Hepatocyte (in vitro differentiated cells): ENCODE measurements around the gene HPCAL1. TPM values are rescaled to one million over a fixed set of nuclear protein-coding genes. Genes with fewer than 3 reads are reported as not detected.

Source experiments
- DNase-seq: peaks from one replicate; pipeline ENCODE4 v3.0.0-alpha.2; 2016; ENCODE audit warnings: low spot score
- H2AFZ ChIP-seq: fragments of 200-600 bp; sonication (generic); 2 replicates; pipeline ENCODE4 v1.6.0; 2016; ENCODE audit warnings: antibody characterized with exemption, mild to moderate bottlenecking
- H3K27ac ChIP-seq: fragments of 200-600 bp; sonication (generic); 2 replicates; pipeline ENCODE4 v1.5.1; 2016; ENCODE audit warnings: mild to moderate bottlenecking
- H3K27me3 ChIP-seq: fragments of 200-600 bp; sonication (generic); 2 replicates; pipeline ENCODE4 v1.6.1; 2016
- H3K36me3 ChIP-seq: fragments of 200-600 bp; sonication (generic); replicated peaks from 2 replicates; pipeline ENCODE4 v1.5.1; 2016; ENCODE audit warnings: low read depth; ENCODE audit not compliant: insufficient read depth
- H3K4me1 ChIP-seq: fragments of 200-600 bp; sonication (generic); 2 replicates; pipeline ENCODE4 v1.5.1; 2016; ENCODE audit warnings: mild to moderate bottlenecking, moderate library complexity; ENCODE audit not compliant: insufficient read depth
- H3K4me2 ChIP-seq: fragments of 200-600 bp; sonication (generic); 2 replicates; pipeline ENCODE4 v1.6.0; 2016
- H3K4me3 ChIP-seq: fragments of 200-600 bp; sonication (generic); 2 replicates; pipeline ENCODE4 v1.5.1; 2016; ENCODE audit warnings: mild to moderate bottlenecking
- H3K79me2 ChIP-seq: fragments of 200-600 bp; sonication (generic); 2 replicates; pipeline ENCODE4 v1.6.0; 2017; ENCODE audit warnings: mild to moderate bottlenecking
- H3K9me2 ChIP-seq: fragments of 200-600 bp; sonication (generic); replicated peaks from 2 replicates; pipeline ENCODE4 v1.6.0; 2017; ENCODE audit warnings: mild to moderate bottlenecking; ENCODE audit not compliant: insufficient read depth
- H3K9me3 ChIP-seq: fragments of 200-600 bp; sonication (generic); 2 replicates; pipeline ENCODE4 v1.5.1; 2016; ENCODE audit warnings: low read depth, mild to moderate bottlenecking
- H4K20me1 ChIP-seq: fragments of 200-600 bp; sonication (generic); 2 replicates; pipeline ENCODE4 v1.6.0; 2016; ENCODE audit warnings: mild to moderate bottlenecking; ENCODE audit not compliant: insufficient read depth, poor library complexity, severe bottlenecking
- EZH2 ChIP-seq: fragments of 200-600 bp; sonication (generic); IDR thresholded peaks from 2 replicates; pipeline ENCODE4 v1.6.1; 2016; ENCODE audit warnings: antibody characterized with exemption, mild to moderate bottlenecking, borderline replicate concordance
- EZH2phosphoT487 ChIP-seq: fragments of 200-600 bp; sonication (generic); IDR thresholded peaks from one replicate; pipeline ENCODE4 v1.6.1; 2018; ENCODE audit warnings: antibody characterized with exemption, mild to moderate bottlenecking, low read depth, moderate library complexity; ENCODE audit not compliant: unreplicated experiment, severe bottlenecking
- WGBS: methylation state at CpG from one replicate; pipeline ENCODE4 v1.1.6; 2016; ENCODE audit warnings: low lambda C conversion rate; ENCODE audit errors: missing lambda C conversion rate; 5-methylcytosine and 5-hydroxymethylcytosine counted together
- polyA plus RNA-seq: library from polyadenylated mRNA; unstranded; fragments of >200 nt; fragmentation: Nextera tagmentation; extraction: Ambion mirVana; gene quantifications from 2 replicates; pipeline ENCODE4 v1.2.1, GENCODE V29; 2016
- total RNA-seq: library from RNA; depleted of rRNA; stranded (reverse); fragments of >200 nt; gene quantifications from 2 replicates; pipeline ENCODE4 v1.2.3, GENCODE V29; 2014
- TF ChIP-seq, protein P1 (sequence below): fragments of 200-600 bp; sonication (generic); IDR thresholded peaks from 2 replicates; pipeline ENCODE4 v1.5.1; 2016; ENCODE audit warnings: antibody characterized with exemption, mild to moderate bottlenecking; ENCODE audit not compliant: poor library complexity

Gene HPCAL1
- total and polyA plus RNA-seq, 2 experiments from 2014 or later, result 22.5 to 39.1 TPM

DNA sequence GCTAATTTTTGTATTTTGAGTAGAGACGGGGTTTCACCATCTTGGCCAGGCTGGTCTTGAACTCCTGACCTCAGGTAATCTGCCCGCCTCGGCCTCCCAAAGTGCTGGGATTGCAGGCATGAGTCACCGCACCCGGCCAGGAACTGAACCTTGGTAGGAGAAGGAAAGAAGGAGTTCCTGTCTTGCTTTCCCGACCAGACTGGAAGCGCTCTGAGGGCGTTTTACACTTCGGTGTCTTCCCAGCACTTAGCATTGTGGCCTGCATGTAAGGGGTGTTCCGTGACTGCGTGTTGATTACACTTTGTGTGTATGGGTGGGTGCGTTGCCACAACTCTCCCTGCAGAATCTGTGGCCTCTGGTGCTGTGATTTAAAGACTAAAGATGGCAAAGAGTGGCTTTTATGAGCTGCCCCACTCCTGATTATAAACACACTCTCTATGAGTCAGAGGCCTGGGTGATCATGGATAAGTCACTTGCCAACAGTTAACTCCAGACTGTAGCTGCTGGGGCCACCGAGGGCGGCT, 99.4 kb downstream of the HPCAL1 start:
- Histone ChIP-seq H3K4me1 (peaks cover 16% of the 10 kb centered on the region), H3K4me3 (no peak overlapping the region), H3K9me2 (no peaks in the 10 kb centered on the region), H3K27me3 (no peaks in the 10 kb centered on the region), H3K4me2 (no peak overlapping the region), H3K36me3 (no peaks in the 10 kb centered on the region), H4K20me1 (no peaks in the 10 kb centered on the region), H2AFZ (no peak overlapping the region), H3K9me3 (no peaks in the 10 kb centered on the region), H3K27ac (peak overlapping the region; percentile 63), H3K79me2 (no peaks in the 10 kb centered on the region)
- 84% methylated on average over 14 of the region's 14 CpGs for WGBS
- TF ChIP-seq EZH2phosphoT487 (no peak), EZH2 (no peak)
- TF ChIP-seq, protein P1, sequence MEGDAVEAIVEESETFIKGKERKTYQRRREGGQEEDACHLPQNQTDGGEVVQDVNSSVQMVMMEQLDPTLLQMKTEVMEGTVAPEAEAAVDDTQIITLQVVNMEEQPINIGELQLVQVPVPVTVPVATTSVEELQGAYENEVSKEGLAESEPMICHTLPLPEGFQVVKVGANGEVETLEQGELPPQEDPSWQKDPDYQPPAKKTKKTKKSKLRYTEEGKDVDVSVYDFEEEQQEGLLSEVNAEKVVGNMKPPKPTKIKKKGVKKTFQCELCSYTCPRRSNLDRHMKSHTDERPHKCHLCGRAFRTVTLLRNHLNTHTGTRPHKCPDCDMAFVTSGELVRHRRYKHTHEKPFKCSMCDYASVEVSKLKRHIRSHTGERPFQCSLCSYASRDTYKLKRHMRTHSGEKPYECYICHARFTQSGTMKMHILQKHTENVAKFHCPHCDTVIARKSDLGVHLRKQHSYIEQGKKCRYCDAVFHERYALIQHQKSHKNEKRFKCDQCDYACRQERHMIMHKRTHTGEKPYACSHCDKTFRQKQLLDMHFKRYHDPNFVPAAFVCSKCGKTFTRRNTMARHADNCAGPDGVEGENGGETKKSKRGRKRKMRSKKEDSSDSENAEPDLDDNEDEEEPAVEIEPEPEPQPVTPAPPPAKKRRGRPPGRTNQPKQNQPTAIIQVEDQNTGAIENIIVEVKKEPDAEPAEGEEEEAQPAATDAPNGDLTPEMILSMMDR, result no peak
- no peak for DNase-seq

DNA sequence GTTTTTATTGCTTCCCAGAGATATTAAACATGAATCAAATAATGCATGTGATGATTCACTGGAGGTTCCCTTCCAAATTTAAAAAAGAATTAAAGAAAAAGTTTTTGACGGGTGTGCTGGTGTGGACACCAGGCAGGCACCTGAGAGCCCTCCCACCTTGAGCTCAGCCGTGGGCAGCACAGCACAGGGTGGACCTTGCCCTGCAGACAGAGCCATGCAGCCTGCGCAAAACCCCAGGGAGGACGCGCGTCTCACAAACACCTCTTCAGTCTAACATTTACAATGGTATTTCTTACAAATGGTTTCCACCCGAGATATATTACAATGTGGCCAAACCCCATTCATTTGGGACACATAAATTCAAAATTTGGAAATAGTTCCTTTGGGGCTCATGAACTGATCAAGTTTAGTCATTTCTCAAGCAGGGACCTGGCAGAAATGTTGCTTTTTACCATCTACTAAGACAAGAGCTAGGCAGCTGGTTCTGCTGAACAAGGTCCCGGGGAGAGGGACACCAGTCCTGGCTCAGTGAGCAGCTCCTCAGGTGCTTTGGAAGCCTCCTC, 100.0 kb downstream of the HPCAL1 start:
- WGBS, result 75% methylated on average over 8 of the region's 8 CpGs
- H3K79me2 ChIP-seq, result no peaks in the 10 kb centered on the region
- no peaks in the 10 kb centered on the region for H3K9me3 ChIP-seq
- no peak overlapping the region for H2AFZ ChIP-seq
- H4K20me1 ChIP-seq, result no peaks in the 10 kb centered on the region
- H3K36me3 ChIP-seq, result no peaks in the 10 kb centered on the region
- H3K9me2 ChIP-seq, result no peaks in the 10 kb centered on the region
- no peak for DNase-seq
- no peak overlapping the region for H3K4me2 ChIP-seq
- H3K27me3 ChIP-seq, result no peaks in the 10 kb centered on the region
- peaks cover 16% of the 10 kb centered on the region for H3K4me1 ChIP-seq
- TF ChIP-seq EZH2phosphoT487, result no peak
- TF ChIP-seq EZH2, result no peak
- TF ChIP-seq, protein P1, result no peak
- H3K27ac ChIP-seq, result peak overlapping the region; percentile 63
- no peak overlapping the region for H3K4me3 ChIP-seq

DNA sequence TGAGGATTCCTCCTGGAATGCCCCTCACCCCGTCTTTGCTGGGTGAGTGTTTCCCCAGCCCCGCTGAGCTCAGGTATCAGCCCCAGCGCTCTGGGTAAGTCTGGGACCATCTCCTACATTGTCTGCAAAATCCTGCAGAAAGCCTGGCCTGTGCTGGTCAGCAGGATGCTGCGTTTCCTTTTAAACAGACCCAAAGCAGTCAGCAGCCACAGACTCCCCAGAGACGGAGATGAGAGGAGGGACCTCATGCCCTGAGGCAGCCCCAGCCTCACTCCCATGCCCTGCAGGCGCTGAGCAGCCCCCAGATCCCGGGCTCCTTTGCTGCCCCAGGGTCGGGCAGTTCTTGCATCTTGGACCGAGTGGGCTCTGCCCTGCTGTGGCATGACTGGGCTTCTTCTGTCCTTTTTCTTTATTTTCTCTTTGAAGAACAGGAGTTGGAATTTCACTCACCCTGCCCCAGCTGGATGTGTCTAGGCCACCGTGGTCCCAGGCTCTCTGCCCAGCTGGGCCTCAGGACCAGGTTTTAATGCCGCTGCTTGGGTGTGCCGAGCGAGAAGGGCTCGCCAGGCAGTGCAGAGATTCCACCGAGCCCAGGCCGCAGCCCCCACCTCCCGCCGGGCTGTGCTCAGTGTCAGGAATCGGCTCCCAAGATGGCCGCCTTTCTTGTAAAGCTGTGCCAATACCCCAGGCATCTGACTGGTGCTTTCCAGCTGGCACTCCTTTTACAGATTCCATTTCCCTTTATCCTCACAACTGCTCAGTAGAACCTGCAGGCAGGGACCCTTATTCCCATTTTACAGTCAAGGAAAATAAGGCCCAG, 101.8 kb downstream of the HPCAL1 start:
- H3K9me2 ChIP-seq, result no peaks in the 10 kb centered on the region
- no peaks in the 10 kb centered on the region for H4K20me1 ChIP-seq
- 90% methylated on average over 20 of the region's 20 CpGs for WGBS
- no peaks in the 10 kb centered on the region for H3K27me3 ChIP-seq
- H3K4me1 ChIP-seq, result peaks cover 23% of the 10 kb centered on the region
- H3K4me3 ChIP-seq, result no peak overlapping the region
- H3K36me3 ChIP-seq, result no peaks in the 10 kb centered on the region
- no peak overlapping the region for H3K4me2 ChIP-seq
- H3K79me2 ChIP-seq, result no peaks in the 10 kb centered on the region
- DNase-seq, result no peak
- TF ChIP-seq EZH2phosphoT487 (no peak), EZH2 (no peak)
- TF ChIP-seq, protein P1, result no peak
- H3K9me3 ChIP-seq, result no peaks in the 10 kb centered on the region
- H2AFZ ChIP-seq, result no peak overlapping the region
- H3K27ac ChIP-seq, result no peak overlapping the region
